Activated CD8-positive, alpha-beta memory T cell treated with anti-CD3 and anti-CD28 coated beads for 4 hours (primary cell): ENCODE data around the gene DNAJC27.
"Not testable (repeated sequence)": the region's sequence is repeated elsewhere in the genome, so short reads cannot be mapped to it uniquely, and the experiment has no call there.

Source experiments
- DNase-seq, 2 donors: peaks; one replicate each; pipeline ENCODE4 v3.0.0-alpha.2; 2020; ENCODE audit warnings: low read depth in 2 of 2

The DNAJC27 gene

DNA sequence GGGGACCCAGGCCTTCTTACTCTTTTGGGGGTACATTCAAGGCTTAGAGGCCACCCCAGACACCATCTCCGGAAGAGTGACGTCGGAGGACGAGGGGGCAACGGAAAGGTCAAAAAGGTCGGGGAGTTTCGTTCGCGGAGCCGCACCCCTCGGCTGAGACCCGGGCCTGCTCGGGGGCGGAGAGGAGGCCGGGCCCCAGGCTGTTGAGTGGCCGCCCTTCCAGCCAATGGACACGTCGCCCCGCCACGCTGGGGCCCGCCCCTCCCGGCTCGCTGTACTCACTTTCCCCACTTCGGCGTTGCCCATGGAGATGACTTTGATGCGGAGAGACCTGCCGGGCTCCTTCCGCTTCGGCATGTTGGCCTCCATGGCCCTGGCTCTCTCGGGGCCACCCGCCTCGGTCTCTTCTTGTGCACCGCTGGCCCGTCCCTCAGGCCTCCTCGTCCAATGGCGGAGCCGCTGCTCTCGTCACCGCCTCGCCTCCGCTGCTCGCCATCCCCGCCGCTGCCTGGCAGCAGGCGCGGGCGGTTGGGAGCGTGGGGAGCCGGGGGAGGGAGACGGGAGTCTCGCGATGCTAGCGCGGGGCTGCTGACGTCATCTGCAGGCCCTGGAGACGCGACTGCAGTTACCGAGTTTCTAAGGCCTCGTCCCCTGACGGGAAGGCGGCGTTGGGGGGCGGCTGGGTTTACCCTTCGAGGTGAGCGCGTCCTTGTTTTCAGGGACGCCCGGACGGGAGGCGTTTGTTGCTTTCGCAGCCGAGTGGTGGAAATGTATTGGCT, at the start of gene DNAJC27:
Gene DNAJC27, minus strand, starts transcription at position 420 of the 779 bp plus-strand sequence. Its CDS starts 51 bp downstream, at position 369.
- DNase-seq = peak; percentile 95 to 96

DNA sequence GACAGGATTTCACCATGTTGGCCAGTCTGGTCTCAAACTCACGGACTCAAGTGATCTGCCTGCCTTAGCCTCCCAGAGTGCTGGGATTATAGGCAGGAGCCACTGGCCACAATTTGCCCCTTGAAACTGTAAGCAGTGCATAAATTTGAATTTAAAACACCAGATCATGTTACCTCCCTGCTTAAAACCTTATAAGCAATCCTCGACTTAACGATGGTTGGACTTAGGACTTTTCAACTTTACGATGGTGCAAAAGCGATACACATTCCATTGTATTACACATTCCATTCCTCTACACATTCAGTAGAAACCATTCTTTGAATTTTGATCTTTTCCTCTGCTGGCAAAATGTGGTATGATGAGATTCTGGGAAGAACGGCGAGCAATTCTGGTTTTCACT, 46.9 kb upstream of the DNAJC27 start:
- no peak for DNase-seq

DNA sequence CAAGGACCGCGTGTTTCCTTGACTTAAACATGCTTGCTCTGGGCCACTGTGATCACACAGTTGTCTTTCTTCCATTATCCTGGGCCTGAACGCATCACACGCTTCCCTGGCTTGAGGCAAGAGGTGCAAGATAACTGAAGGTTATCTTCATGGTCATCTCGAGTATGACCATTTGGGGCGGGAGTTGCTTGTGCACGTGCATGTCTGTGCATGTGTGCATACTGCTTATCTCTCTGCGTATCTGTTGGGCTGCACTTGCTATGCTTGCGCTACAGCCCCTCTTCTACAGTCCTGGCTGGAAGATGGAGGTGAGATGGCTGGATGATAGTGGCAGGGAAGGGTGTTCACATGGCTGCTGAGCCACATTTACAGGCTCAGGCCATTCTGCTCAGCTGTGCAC, 42.9 kb upstream of the DNAJC27 start:
- DNase-seq = no peak

DNA sequence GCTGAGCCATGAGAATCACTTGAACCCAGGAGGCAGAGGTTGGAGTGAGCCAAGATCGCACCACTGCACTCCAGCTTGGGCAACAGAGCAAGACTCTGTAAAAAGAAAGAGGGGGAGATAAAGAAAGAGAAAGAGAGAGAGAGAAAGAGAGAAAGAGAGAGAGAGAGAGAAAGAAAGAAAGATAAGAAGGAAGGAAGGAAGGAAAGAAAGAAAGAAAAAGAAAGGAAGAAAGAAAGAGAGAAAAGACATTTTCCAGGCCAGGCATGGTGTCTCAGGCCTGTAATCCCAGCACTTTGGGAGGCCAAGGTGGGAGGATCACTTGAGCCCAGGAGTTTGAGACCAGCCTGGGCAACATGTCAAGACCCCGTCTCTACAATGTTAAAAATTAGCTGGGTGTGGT, 39.6 kb upstream of the DNAJC27 start:
- DNase-seq = not testable (repeated sequence)

GRCh38 chr2:25009954-25010353, 38.2 kb upstream of the DNAJC27 start:
- no peak for DNase-seq

- DNase-seq = no peak
Observed at GRCh38 chr2:25002066-25002465, 30.3 kb upstream of the DNAJC27 start.

- no peak for DNase-seq
Observed at GRCh38 chr2:25001325-25001637, 29.5 kb upstream of the DNAJC27 start.

DNA sequence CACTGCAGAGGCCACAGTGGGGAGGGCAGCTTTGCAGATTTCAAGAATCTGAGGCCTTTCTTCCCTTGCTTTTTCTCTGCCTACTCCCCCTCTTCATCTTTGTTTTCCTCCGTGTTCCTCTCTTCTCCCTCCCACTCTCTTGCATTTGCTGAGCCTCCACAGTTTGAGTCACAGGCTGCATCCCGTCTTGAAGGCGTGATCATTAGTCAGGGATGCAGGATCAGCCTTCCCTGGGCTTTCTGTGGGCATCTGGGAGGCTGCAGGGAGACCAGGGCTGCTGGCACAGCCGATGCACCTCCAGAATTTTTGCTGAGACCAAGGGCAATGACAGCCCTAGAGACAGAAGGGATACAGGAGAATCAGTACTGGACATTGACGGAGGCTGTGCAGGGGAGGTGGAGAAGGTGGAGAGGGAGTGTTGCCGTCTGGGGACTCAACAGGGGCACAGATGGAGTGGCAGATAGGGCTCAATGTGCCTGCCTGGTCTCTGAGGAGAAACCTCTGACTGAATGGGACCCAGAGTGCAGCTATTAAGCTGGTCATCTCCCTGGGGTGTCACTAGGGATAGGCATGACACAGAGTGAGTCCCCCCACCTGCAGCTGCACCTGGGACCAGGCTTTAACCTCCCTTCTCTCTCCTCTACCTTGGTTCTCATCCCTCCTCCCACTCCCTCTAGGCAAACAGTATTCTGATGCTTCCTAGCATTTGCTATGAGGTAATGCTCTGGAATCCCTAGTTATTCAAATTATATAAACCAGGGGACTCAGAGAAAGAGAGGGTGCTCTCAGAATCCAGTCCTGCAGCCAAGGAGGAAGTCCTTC, 29.0 kb upstream of the DNAJC27 start:
- no peak for DNase-seq

- no peak for DNase-seq
Observed at GRCh38 chr2:25000036-25000435, 28.3 kb upstream of the DNAJC27 start.

DNA sequence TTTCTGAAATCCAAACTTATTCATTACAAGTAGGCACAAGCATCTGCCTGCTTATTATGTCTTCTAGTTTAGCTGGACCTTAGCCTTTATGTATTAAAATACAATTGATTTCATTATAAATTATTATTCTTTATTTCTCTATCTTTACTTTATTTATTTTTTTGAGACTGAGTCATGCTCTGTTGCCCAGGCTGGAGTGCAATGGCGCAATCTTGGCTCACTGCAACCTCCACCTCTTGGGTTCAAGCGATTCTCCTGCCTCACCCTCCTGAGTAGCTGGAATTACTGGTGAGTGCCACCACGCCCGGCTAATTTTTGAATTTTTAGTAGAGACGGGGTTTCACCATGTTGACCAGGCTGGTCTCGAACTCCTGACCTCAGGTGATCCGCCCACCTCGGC, 27.3 kb upstream of the DNAJC27 start:
- not testable (repeated sequence) for DNase-seq

- no peak for DNase-seq
Observed at GRCh38 chr2:24994146-24994724, 22.5 kb upstream of the DNAJC27 start.

DNA sequence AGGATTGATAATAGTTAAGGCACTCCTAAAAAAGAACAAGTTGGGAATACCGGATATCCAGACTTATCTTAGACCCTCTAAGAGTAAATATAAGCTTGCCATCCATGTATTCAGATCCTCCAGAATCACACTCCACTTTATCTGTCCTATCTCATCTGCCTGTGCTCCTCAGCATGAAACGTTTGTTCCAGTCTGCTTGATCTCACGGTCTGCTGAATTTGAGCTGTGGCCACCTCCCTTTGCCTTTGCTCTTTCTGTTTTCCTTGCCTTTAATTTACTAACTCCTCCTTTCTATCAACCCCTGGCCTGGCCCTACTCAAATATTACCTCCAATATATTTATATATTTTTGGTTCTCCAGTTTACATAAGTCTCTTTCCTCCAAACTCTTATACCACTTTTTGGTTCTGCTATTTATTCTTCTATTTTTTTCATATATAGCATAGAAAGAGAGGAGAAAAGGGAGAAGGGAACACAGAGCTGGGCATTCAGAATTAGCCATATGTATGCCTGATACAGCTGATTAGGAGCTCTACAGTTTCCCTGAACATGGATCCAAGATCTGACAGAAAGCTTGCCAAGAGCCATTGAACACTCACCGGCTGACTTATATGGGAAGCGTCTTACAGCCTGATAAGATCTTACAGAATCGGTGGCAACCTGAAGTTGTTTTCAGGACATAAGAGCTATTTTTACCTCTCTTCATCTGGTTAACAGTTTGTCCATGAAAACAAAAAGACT, 21.8 kb upstream of the DNAJC27 start:
- DNase-seq = no peak

DNA sequence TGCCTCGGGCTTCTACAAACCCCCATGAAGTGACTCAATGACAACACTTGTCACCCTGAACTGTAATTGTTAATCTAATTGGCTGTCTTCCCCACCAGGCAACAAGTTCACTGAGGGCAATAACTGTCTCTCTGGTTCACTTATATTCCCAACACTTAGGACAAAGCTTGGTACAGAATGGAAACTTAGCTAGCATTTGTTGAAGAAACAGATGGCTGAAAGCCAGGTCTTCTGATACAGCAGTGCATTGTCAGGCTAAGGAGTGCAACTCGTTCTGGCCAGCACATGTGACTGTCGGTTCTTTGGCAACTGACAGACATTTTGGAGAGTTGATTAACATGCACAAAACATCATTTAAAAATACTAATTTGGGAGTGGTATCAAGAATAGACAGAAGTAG, 14.6 kb upstream of the DNAJC27 start:
- no peak for DNase-seq

- no peak for DNase-seq
Observed at GRCh38 chr2:24985511-24985910, 13.8 kb upstream of the DNAJC27 start.

DNA sequence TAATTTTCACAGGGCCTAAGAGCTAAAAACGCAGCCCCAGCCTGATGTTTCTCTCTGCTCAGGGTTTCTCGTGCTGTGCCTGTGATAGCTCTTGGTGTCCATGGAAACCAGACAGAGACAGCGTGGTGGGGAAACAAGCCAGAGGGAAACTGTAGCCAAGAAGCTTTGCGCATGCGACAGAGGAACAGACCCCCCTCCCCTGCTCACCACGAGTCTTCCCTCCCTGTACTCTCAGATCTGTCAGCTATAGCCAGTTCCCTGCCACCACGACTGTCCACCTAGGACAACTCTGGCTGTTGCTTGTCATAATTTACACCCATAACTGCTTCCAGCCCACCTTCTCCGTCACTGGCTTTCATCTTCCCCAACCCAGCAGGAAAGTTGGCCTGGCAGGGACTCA, 13.2 kb upstream of the DNAJC27 start:
- no peak for DNase-seq

DNA sequence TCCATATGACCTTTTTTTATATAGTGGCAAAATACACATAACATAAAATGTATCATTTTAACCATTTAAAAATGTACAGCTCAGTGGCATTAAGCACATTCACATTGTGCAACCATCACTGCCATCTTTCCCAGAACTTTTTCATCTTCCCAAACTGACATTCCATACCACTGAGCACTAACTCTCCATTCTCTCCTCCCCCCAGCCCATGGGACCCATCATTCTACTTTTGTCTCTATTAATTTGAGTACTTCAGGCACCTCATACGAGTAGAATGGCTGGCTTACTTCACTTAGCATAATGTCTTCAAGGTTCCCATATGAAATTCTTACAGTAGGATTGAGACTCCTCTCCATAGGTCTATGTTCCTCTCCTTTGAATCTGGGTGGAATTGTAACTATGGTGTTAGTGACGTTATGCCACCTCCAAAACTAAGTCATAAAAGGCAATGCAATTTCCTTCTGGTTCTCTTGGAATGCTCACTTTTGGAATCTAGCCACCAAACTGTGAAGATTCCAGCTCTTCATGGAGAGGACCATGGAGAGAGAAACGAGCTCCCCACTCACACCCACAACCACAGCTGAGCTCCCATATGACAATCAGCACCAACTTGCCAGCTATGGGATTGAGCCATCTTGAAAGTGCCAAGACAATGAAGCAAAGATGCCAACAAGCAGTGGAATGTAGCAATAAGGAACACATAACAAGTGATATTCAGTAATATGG, 9.8 kb upstream of the DNAJC27 start:
- DNase-seq = no peak

DNA sequence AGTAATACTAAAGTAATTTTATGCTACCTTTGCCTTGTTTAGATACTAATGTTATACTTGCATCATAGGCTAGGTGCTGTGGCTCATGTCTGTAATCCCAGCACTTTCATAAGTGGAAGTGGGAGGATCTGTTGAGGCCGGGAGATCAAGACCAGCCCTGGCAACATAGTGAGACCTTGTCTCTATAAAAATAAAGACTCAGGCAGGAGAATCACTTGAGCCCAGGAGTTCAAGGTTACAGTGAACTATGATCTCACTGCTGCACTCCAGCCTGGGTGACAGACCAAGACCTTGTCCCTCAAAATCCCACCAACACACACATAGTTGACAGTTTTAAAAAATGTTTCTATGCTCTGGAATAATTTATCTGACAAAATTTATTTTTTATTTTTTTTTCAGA, 6.9 kb upstream of the DNAJC27 start:
- no peak for DNase-seq

GRCh38 chr2:24977631-24978030, 5.9 kb upstream of the DNAJC27 start:
- DNase-seq = no peak

DNA sequence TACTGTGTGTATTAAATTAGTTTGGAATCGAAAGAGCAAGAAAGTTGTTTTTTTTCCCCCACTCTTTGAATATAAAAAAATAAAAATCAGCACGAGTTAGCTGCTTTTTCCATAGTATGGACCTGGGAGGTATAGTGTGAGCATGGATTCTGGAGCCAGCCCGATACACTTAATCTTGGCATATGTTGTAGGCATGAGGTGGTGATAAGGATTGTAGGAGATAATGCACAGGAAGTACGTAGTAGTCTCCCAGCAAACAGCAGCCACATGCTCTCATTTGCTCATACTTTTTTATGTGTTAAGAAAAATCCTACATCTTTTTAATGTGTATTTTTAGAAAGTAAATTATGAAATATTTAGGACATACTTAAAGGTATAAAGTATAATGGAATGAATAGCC, 2.1 kb upstream of the DNAJC27 start:
- DNase-seq = no peak

GRCh38 chr2:24972315-24972961, 683 bp upstream of the DNAJC27 start:
- DNase-seq = no peak

GRCh38 chr2:24971286-24971535, 544 bp downstream of the DNAJC27 start:
- no peak for DNase-seq
